Stimulated activated naive CD8-positive, alpha-beta T cell treated with anti-CD3 and anti-CD28 coated beads, Interleukin-15, Interleukin-2, amounts not matched to agents 100 ng/mL and 50 ng/mL, for 24 hours (primary cell): ENCODE results near the gene TUBA1A.
"Not testable (repeated sequence)": the region's sequence is repeated elsewhere in the genome, so short reads cannot be mapped to it uniquely, and the experiment has no call there.

Experiments
- H3K27ac Mint-ChIP-seq: one replicate; pipeline ENCODE4 v1.8.0; 2021; ENCODE audit warnings: mild to moderate bottlenecking, mixed read lengths
- H3K27me3 Mint-ChIP-seq: one replicate; pipeline ENCODE4 v1.8.0; 2021; ENCODE audit warnings: mixed read lengths
- H3K36me3 Mint-ChIP-seq: one replicate; pipeline ENCODE4 v1.8.0; 2021; ENCODE audit warnings: low read depth, mixed read lengths
- H3K4me1 Mint-ChIP-seq: one replicate; pipeline ENCODE4 v1.8.0; 2021; ENCODE audit warnings: low read depth, mixed read lengths
- H3K4me3 Mint-ChIP-seq: one replicate; pipeline ENCODE4 v1.8.0; 2021; ENCODE audit warnings: mild to moderate bottlenecking, mixed read lengths
- H3K9me3 Mint-ChIP-seq: one replicate; pipeline ENCODE4 v1.8.0; 2021; ENCODE audit warnings: mixed read lengths

The TUBA1A gene

GRCh38 chr12:49219417-49220026, 30.6 kb upstream of the TUBA1A start:
- H3K27ac Mint-ChIP-seq, result no peak overlapping the region
- no peaks in the 10 kb centered on the region for H3K9me3 Mint-ChIP-seq
- H3K36me3 Mint-ChIP-seq, result no peaks in the 10 kb centered on the region
- no peak overlapping the region for H3K4me3 Mint-ChIP-seq
- H3K27me3 Mint-ChIP-seq, result no peaks in the 10 kb centered on the region
- H3K4me1 Mint-ChIP-seq, result no peaks in the 10 kb centered on the region

GRCh38 chr12:49212572-49212971, 23.7 kb upstream of the TUBA1A start:
- Mint-ChIP-seq H3K27ac (no peak overlapping the region), H3K36me3 (no peaks in the 10 kb centered on the region), H3K4me3 (no peak overlapping the region), H3K4me1 (no peaks in the 10 kb centered on the region), H3K9me3 (no peaks in the 10 kb centered on the region), H3K27me3 (no peaks in the 10 kb centered on the region)

GRCh38 chr12:49210703-49211102, 21.8 kb upstream of the TUBA1A start:
- H3K4me3 Mint-ChIP-seq, H3K27me3 Mint-ChIP-seq, H3K36me3 Mint-ChIP-seq, H3K4me1 Mint-ChIP-seq, H3K27ac Mint-ChIP-seq, H3K9me3 Mint-ChIP-seq: not testable (repeated sequence)

DNA sequence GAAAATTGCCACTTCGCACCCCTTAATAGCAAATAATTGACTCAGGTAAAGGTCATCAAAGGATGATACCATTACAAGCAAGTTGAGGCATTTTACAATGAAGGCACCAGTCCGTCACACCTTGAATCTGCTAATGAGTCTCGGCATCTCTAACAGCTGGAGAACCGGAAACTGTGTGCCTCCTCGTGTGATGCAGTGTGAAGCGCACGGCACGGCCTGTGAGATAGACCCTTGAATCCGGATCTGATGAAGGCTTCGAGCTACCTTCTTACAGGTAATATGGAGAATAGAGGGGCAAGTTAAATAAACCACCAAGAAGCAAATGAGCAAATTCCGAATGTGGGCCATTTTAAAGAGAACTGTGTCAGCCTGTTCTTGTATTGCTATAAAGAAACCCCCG, 19.8 kb upstream of the TUBA1A start:
- no peaks in the 10 kb centered on the region for H3K36me3 Mint-ChIP-seq
- H3K9me3 Mint-ChIP-seq, result no peaks in the 10 kb centered on the region
- H3K27me3 Mint-ChIP-seq, result no peaks in the 10 kb centered on the region
- no peak overlapping the region for H3K4me3 Mint-ChIP-seq
- no peak overlapping the region for H3K27ac Mint-ChIP-seq
- H3K4me1 Mint-ChIP-seq, result no peaks in the 10 kb centered on the region

DNA sequence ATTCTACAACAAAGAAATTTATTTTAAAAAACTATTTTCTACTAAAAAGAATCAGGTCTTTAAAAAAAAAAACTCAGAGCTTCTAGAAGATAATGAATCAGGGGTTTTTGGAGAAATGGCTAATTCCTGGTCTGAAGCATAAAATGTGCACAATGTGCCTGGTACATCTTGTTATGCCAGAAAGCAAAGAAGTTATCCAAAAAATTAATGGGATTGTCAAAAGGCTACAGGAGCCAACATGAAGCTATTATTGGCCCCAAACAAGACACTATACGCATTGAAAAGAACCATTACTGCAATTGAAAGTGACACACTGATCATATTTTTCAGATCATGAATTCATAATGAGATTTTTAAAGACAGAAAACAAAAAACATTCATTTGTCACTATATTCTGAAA, 19.3 kb upstream of the TUBA1A start:
- H3K36me3 Mint-ChIP-seq, result no peaks in the 10 kb centered on the region
- no peaks in the 10 kb centered on the region for H3K9me3 Mint-ChIP-seq
- no peak overlapping the region for H3K27ac Mint-ChIP-seq
- no peaks in the 10 kb centered on the region for H3K4me1 Mint-ChIP-seq
- H3K4me3 Mint-ChIP-seq, result no peak overlapping the region
- no peaks in the 10 kb centered on the region for H3K27me3 Mint-ChIP-seq

DNA sequence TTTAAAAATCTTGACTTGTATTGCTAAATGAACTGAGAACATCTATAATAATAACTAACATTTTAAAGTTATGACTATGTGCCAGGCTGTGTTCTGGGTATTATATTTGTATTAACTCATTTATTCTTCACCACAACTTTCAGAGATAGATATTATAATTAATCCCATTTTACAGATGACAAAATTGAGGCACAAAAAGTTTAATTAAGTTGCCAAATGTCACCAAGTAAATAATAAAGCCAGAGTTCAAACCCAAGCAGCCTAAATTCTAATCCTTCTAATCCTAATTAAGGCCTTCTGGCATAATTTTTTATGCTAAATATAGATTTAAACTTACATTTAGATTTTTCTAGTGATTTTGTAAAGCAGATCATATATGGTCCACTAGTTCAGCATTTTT, 17.5 kb upstream of the TUBA1A start:
- peaks cover 8% of the 10 kb centered on the region for H3K4me1 Mint-ChIP-seq
- no peak overlapping the region for H3K27ac Mint-ChIP-seq
- no peaks in the 10 kb centered on the region for H3K36me3 Mint-ChIP-seq
- no peaks in the 10 kb centered on the region for H3K27me3 Mint-ChIP-seq
- H3K9me3 Mint-ChIP-seq, result no peaks in the 10 kb centered on the region
- H3K4me3 Mint-ChIP-seq, result no peak overlapping the region

- no peaks in the 10 kb centered on the region for H3K9me3 Mint-ChIP-seq
- H3K4me1 Mint-ChIP-seq, result peaks cover 16% of the 10 kb centered on the region
- no peaks in the 10 kb centered on the region for H3K27me3 Mint-ChIP-seq
- peak overlapping the region; percentile 25 for H3K4me3 Mint-ChIP-seq
- H3K27ac Mint-ChIP-seq, result peak overlapping the region; percentile 12
- H3K36me3 Mint-ChIP-seq, result no peaks in the 10 kb centered on the region
These were observed 12.9 kb upstream of the TUBA1A start for GRCh38 chr12:49201595-49202295.

- Mint-ChIP-seq H3K4me3 (peak overlapping the region; percentile 25), H3K9me3 (no peaks in the 10 kb centered on the region), H3K27ac (peak overlapping the region; percentile 12), H3K4me1 (peaks cover 16% of the 10 kb centered on the region), H3K36me3 (no peaks in the 10 kb centered on the region), H3K27me3 (no peaks in the 10 kb centered on the region)
These were observed 12.2 kb upstream of the TUBA1A start for GRCh38 chr12:49200919-49201594.

DNA sequence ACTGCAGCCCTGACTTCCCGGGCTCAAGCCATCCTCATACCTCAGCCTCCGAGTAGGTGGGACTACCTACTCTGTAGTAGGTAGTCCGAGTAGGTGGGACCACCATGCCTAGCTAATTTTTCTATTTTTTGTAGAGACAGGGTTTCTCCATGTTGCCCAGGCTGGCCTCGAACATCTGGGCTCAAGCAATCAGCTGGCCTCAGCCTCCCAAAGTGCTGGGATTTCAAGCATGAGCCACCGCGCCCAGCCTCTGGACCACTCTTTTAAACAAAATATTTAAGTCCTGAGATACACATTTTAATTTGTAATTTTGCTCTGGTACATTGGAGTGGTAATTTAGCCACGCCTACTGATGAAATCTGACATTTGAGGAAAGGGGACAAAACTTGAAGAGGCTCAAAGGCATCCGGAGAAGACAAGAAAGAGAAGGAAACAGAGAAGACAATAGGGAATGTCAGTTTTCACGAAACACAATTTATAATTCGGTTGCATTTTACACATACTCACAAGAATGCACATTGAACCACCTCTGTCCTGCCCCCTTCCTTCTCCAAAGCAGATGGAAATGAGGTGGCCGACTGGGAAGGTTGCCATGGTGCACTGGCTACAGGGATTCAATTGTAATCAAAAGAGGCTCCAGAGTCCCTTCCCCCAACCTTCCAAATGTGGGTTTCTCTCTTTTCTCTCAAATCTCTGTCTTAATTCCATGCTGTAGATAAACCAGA, 9.7 kb upstream of the TUBA1A start:
- Mint-ChIP-seq H3K36me3 (no peaks in the 10 kb centered on the region), H3K27me3 (no peaks in the 10 kb centered on the region), H3K4me3 (no peak overlapping the region), H3K9me3 (no peaks in the 10 kb centered on the region), H3K4me1 (peaks cover 16% of the 10 kb centered on the region), H3K27ac (no peak overlapping the region)

DNA sequence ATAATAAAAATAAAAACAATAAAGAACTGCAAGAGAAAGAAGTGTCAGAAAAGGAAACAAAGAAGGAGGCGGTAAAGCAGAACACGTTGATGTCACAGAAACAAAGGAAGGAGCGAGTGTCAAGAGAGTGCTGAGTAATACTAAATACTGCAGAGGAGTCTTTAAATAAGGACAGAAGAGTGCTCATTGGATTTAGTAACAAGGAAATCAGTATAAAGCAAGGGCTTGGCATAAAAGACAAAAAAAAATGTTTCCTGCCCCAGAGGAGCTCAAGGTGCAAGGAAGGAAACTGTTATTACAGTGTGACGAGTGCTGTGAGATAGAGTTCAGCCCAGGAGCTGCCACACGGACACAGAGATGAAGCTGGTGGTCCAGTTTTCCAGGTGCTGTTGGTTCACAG, 8.4 kb upstream of the TUBA1A start:
- Mint-ChIP-seq H3K9me3 (no peaks in the 10 kb centered on the region), H3K4me3 (no peak overlapping the region), H3K27ac (no peak overlapping the region), H3K4me1 (peaks cover 16% of the 10 kb centered on the region), H3K36me3 (no peaks in the 10 kb centered on the region), H3K27me3 (no peaks in the 10 kb centered on the region)

- Mint-ChIP-seq H3K27ac (no peak overlapping the region), H3K36me3 (no peaks in the 10 kb centered on the region), H3K4me1 (peaks cover under 1% of the 10 kb centered on the region), H3K4me3 (no peak overlapping the region), H3K9me3 (no peaks in the 10 kb centered on the region), H3K27me3 (no peaks in the 10 kb centered on the region)
These were observed 6.9 kb upstream of the TUBA1A start for GRCh38 chr12:49195736-49196135.

DNA sequence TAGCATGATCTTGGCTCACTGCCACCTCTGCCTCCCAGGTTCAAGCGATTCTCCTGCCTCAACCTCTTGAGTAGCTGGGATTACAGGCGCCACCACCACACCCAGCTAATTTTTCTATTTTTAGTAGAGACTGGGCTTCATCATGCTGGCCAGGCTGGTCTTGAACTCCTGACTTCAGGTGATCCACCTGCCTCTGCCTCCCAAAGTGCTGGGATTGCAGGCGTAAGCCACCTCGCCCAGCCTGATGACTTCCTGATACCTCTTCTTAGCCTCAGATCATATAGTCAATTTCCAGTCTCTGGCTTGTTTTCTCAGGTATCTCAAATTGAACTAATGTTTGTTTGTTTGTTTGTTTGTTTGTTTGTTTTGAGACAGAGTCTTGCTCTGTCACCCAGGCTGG, 4.9 kb upstream of the TUBA1A start:
- H3K4me1 Mint-ChIP-seq, H3K27ac Mint-ChIP-seq, H3K4me3 Mint-ChIP-seq, H3K9me3 Mint-ChIP-seq, H3K36me3 Mint-ChIP-seq, H3K27me3 Mint-ChIP-seq: not testable (repeated sequence)

GRCh38 chr12:49191498-49191897, 2.6 kb upstream of the TUBA1A start:
- not testable (repeated sequence) for H3K4me3 Mint-ChIP-seq, H3K9me3 Mint-ChIP-seq, H3K27ac Mint-ChIP-seq, H3K36me3 Mint-ChIP-seq, H3K27me3 Mint-ChIP-seq
- H3K4me1 Mint-ChIP-seq, result peaks cover 14% of the 10 kb centered on the region

- Mint-ChIP-seq H3K9me3 (no peaks in the 10 kb centered on the region), H3K4me3 (no peak overlapping the region), H3K4me1 (peaks cover 16% of the 10 kb centered on the region), H3K27me3 (no peaks in the 10 kb centered on the region), H3K36me3 (peaks cover 5% of the 10 kb centered on the region), H3K27ac (no peak overlapping the region)
These were observed 2.1 kb upstream of the TUBA1A start for GRCh38 chr12:49190974-49191373.
